GM19238 (cell line): ENCODE measurements around the gene PLXNA1.

Source experiments
- DNase-seq: peaks from one replicate; pipeline ENCODE4 v3.0.0; 2011; ENCODE audit warnings: low spot score; ENCODE audit not compliant: insufficient read length

The PLXNA1 gene

GRCh38 chr3:127017229-127017628 lies 34.3 kb downstream of the PLXNA1 start:
- DNase-seq = no peak

- DNase-seq = no peak
Observed at GRCh38 chr3:127017781-127018180, 34.9 kb downstream of the PLXNA1 start.

- DNase-seq = no peak
Observed at GRCh38 chr3:127018306-127018828, 35.5 kb downstream of the PLXNA1 start.

- no peak for DNase-seq
Observed at GRCh38 chr3:127019449-127019848, 36.5 kb downstream of the PLXNA1 start.

GRCh38 chr3:127020543-127020942 lies 37.6 kb downstream of the PLXNA1 start:
- DNase-seq = no peak

- DNase-seq = no peak
Observed at GRCh38 chr3:127022849-127023248, 39.9 kb downstream of the PLXNA1 start.

GRCh38 chr3:127025456-127025855 lies 42.5 kb downstream of the PLXNA1 start:
- DNase-seq = no peak

- no peak for DNase-seq
Observed at GRCh38 chr3:127026036-127026435, 43.1 kb downstream of the PLXNA1 start.

GRCh38 chr3:127026661-127027060 lies 43.7 kb downstream of the PLXNA1 start:
- DNase-seq = no peak

GRCh38 chr3:127027061-127027735 lies 44.3 kb downstream of the PLXNA1 start:
- DNase-seq = no peak

- DNase-seq = no peak
Observed at GRCh38 chr3:127027811-127028548, 45.1 kb downstream of the PLXNA1 start.

- DNase-seq = no peak
Observed at GRCh38 chr3:127028781-127029657, 46.1 kb downstream of the PLXNA1 start.

- DNase-seq = no peak
Observed at GRCh38 chr3:127029658-127030507, 47.0 kb downstream of the PLXNA1 start.

- no peak for DNase-seq
Observed at GRCh38 chr3:127030508-127031412, 47.8 kb downstream of the PLXNA1 start.

GRCh38 chr3:127031413-127031810 lies 48.5 kb downstream of the PLXNA1 start:
- no peak for DNase-seq

GRCh38 chr3:127031845-127032244 lies 48.9 kb downstream of the PLXNA1 start:
- DNase-seq = no peak

- DNase-seq = no peak
Observed at GRCh38 chr3:127032296-127032990, 49.5 kb downstream of the PLXNA1 start.
